IMR-90 (cell line): ENCODE results near the gene RIT1. TPM values are rescaled to one million over a fixed set of nuclear protein-coding genes. Genes with fewer than 3 reads are reported as not detected.
A peak's percentile ranks its signal among the peaks of the same experiment; 100 is the strongest.

ENCODE experiments used
- ATAC-seq: fragments of 200-7000 bp; cut with Tn5 transposase; 2 replicates; pipeline ENCODE4 v1.9.1; 2020; ENCODE audit warnings: low read depth, mild to moderate bottlenecking, moderate library complexity
- BruUV-seq: library from RNA; stranded (reverse); fragments of 400-500 nt; replicated peaks from 2 replicates; lab custom pipeline; 2021; lab: Mats Ljungman, UMichigan
- CTCF ChIA-PET: fragments of 300-600 bp; formaldehyde crosslinking; extraction: SDS; loops from one replicate; lab custom pipeline; 2021; ENCODE audit warnings: antibody characterized with exemption; lab: Yijun Ruan, JAX
- POLR2A ChIA-PET: fragments of 300-600 bp; sonication (Branson Sonifier 250); formaldehyde crosslinking; loops from one replicate; lab custom pipeline; 2022; ENCODE audit warnings: antibody characterized with exemption; ENCODE audit not compliant: unreplicated experiment; lab: Charles Lee
- DNase-seq: peaks from one replicate; pipeline ENCODE4 v3.0.0; 2013
- H2AFZ ChIP-seq: replicated peaks from 2 replicates; pipeline ENCODE3; 2013; ENCODE audit warnings: low read length, mild to moderate bottlenecking; ENCODE audit not compliant: poor library complexity
- H2AK5ac ChIP-seq: 2 replicates; pipeline ENCODE4 v1.6.1; 2013; ENCODE audit warnings: low read depth, low read length, inconsistent platforms
- H2AK9ac ChIP-seq: replicated peaks from 2 replicates; pipeline ENCODE3; 2013; ENCODE audit warnings: mild to moderate bottlenecking, low read depth, low read length, moderate library complexity; ENCODE audit not compliant: poor library complexity
- H2BK120ac ChIP-seq: 2 replicates; pipeline ENCODE4 v1.6.1; 2013; ENCODE audit warnings: low read depth, low read length, inconsistent platforms
- H2BK15ac ChIP-seq: 3 replicates; pipeline ENCODE4 v1.6.1; 2013; ENCODE audit warnings: low read depth, low read length, inconsistent platforms
- H2BK20ac ChIP-seq: 2 replicates; pipeline ENCODE4 v1.6.1; 2013; ENCODE audit warnings: low read depth, mild to moderate bottlenecking, inconsistent platforms, low read length, moderate library complexity
- H2BK5ac ChIP-seq: 2 replicates; pipeline ENCODE4 v1.6.1; 2013; ENCODE audit warnings: mild to moderate bottlenecking, low read depth, low read length, inconsistent platforms; ENCODE audit not compliant: poor library complexity, severe bottlenecking
- H3K14ac ChIP-seq: replicated peaks from 2 replicates; pipeline ENCODE4 v1.6.1; 2013; ENCODE audit warnings: low read depth, low read length, inconsistent platforms
- H3K18ac ChIP-seq: 2 replicates; pipeline ENCODE4 v1.6.1; 2013; ENCODE audit warnings: low read depth, low read length, control low read depth
- H3K23ac ChIP-seq: 2 replicates; pipeline ENCODE4 v1.6.1; 2013; ENCODE audit warnings: low read depth, low read length, inconsistent platforms
- H3K27ac ChIP-seq: 2 replicates; pipeline ENCODE4 v1.5.1; 2013; ENCODE audit warnings: mild to moderate bottlenecking, control low read depth, low read length; ENCODE audit not compliant: insufficient read depth
- H3K27me3 ChIP-seq: 2 replicates; pipeline ENCODE4 v1.6.1; 2013; ENCODE audit warnings: low read length; ENCODE audit not compliant: control insufficient read depth, insufficient read depth
- H3K36me3 ChIP-seq: 2 replicates; pipeline ENCODE4 v1.6.1; 2013; ENCODE audit warnings: low read length, mixed read lengths; ENCODE audit not compliant: control insufficient read depth, insufficient read depth
- H3K4ac ChIP-seq: 2 replicates; pipeline ENCODE4 v1.6.1; 2013; ENCODE audit warnings: low read depth, low read length, inconsistent platforms
- H3K4me1 ChIP-seq: 2 replicates; pipeline ENCODE4 v1.6.1; 2013; ENCODE audit warnings: low read length, mixed read lengths; ENCODE audit not compliant: control insufficient read depth, insufficient read depth
- H3K4me2 ChIP-seq: 2 replicates; pipeline ENCODE4 v1.6.1; 2013; ENCODE audit warnings: low read depth, mild to moderate bottlenecking, control low read depth, low read length, moderate library complexity
- H3K4me3 ChIP-seq: 2 replicates; pipeline ENCODE4 v1.5.1; 2013; ENCODE audit warnings: low read depth, mild to moderate bottlenecking, control low read depth, low read length, moderate library complexity; ENCODE audit not compliant: insufficient read depth
- H3K56ac ChIP-seq: 2 replicates; pipeline ENCODE4 v1.6.1; 2013; ENCODE audit warnings: low read length, inconsistent platforms; ENCODE audit not compliant: insufficient read depth; ENCODE audit errors: extremely low read depth
- H3K79me1 ChIP-seq, 2 experiments: 2 replicates each; pipeline ENCODE4 v1.6.1; 2013; ENCODE audit warnings: low read length in 2 of 2, inconsistent platforms in 1 of 2, low read depth in 1 of 2
- H3K9ac ChIP-seq: 2 replicates; pipeline ENCODE4 v1.6.1; 2013; ENCODE audit warnings: low read depth, low read length, control low read depth
- H3K9me1 ChIP-seq: 2 replicates; pipeline ENCODE4 v1.6.1; 2013; ENCODE audit warnings: low read length, inconsistent platforms; ENCODE audit not compliant: insufficient read depth
- H3K9me3 ChIP-seq: 2 replicates; pipeline ENCODE4 v1.6.1; 2013; ENCODE audit warnings: low read length; ENCODE audit not compliant: control insufficient read depth, insufficient read depth
- H4K20me1 ChIP-seq: 2 replicates; pipeline ENCODE4 v1.6.1; 2013; ENCODE audit warnings: low read length, inconsistent platforms; ENCODE audit not compliant: insufficient read depth
- H4K5ac ChIP-seq: 2 replicates; pipeline ENCODE4 v1.6.1; 2013; ENCODE audit warnings: mild to moderate bottlenecking, low read depth, low read length, control low read depth
- H4K8ac ChIP-seq, 2 experiments: 2 replicates each; pipeline ENCODE4 v1.6.1; 2013; ENCODE audit warnings: low read depth in 2 of 2, low read length in 2 of 2, control low read depth in 1 of 2, inconsistent platforms in 1 of 2
- H4K91ac ChIP-seq: 2 replicates; pipeline ENCODE4 v1.6.1; 2013; ENCODE audit warnings: low read depth, low read length, inconsistent platforms; ENCODE audit not compliant: insufficient read depth
- BHLHE40 ChIP-seq: fragments of 150-350 bp; IDR thresholded peaks from 2 replicates; pipeline ENCODE4 v1.6.1; 2016; ENCODE audit warnings: mild to moderate bottlenecking, low read depth, low read length
- CTCF ChIP-seq: conservative IDR thresholded peaks from 2 replicates; pipeline ENCODE4 v1.5.1; 2012; ENCODE audit warnings: mild to moderate bottlenecking, low read depth, low read length, improper control_type of control experiment
- FOS ChIP-seq: fragments of 150-350 bp; IDR thresholded peaks from 2 replicates; pipeline ENCODE4 v1.6.1; 2016; ENCODE audit warnings: low read depth, low read length
- MAFK ChIP-seq: IDR thresholded peaks from 2 replicates; pipeline ENCODE4 v1.6.1; 2012; ENCODE audit warnings: low read depth, low read length, improper control_type of control experiment
- MXI1 ChIP-seq: IDR thresholded peaks from 2 replicates; pipeline ENCODE4 v1.6.1; 2012; ENCODE audit warnings: low read depth, mild to moderate bottlenecking, low read length, moderate library complexity, borderline replicate concordance
- RAD21 ChIP-seq: IDR thresholded peaks from 2 replicates; pipeline ENCODE4 v1.6.1; 2012; ENCODE audit warnings: low read length, improper control_type of control experiment
- RCOR1 ChIP-seq: IDR thresholded peaks from 2 replicates; pipeline ENCODE4 v1.6.1; 2012; ENCODE audit warnings: mild to moderate bottlenecking, low read length, improper control_type of control experiment; ENCODE audit not compliant: insufficient replicate concordance
- RFX5 ChIP-seq: IDR thresholded peaks from 2 replicates; pipeline ENCODE4 v1.8.0; 2012; ENCODE audit warnings: low read depth, mild to moderate bottlenecking, low read length, moderate library complexity
- WGBS, 2 experiments: methylation state at CpG; one replicate each; pipeline versions ENCODE4 v1.1.5 to v1.1.7; 2013; ENCODE audit warnings: missing lambda C conversion rate in 2 of 2; ENCODE audit not compliant: insufficient read length in 1 of 2; ENCODE audit errors: extremely low coverage in 2 of 2; 5-methylcytosine and 5-hydroxymethylcytosine counted together
- dilution Hi-C: fragments of 300-500 bp; cut with HindIII; formaldehyde crosslinking; loops from one replicate; pipeline ENCODE4 v1.14.3; 2018; ENCODE audit warnings: low sequenced_read_pairs; ENCODE audit not compliant: unreplicated experiment
- in situ Hi-C: fragments of 300-500 bp; cut with MboI; formaldehyde crosslinking; loops from 3 replicates; pipeline ENCODE4 v1.14.3; 2019; ENCODE audit warnings: low sequenced_read_pairs, inconsistent platforms, mixed read lengths
- intact Hi-C: fragments of 100-400 bp; cut with micrococcal nuclease; formaldehyde crosslinking; loops from 2 replicates; pipeline ENCODE4 v1.10.0; 2022
- polyA plus RNA-seq, 3 experiments: library from polyadenylated mRNA; depleted of rRNA; stranded (reverse); fragments of >200 nt; gene quantifications; 2 replicates each; pipeline ENCODE4 v1.2.3, GENCODE V29; 2012; ENCODE audit warnings: low replicate concordance in 1 of 3
- total RNA-seq: library from RNA; depleted of rRNA; stranded (reverse); fragments of >200 nt; gene quantifications from 2 replicates; pipeline ENCODE4 v1.2.3, GENCODE V29; 2012

The RIT1 gene
- total and polyA plus RNA-seq, 2 of the 4 experiments (the other 2 are of a cell fraction), result 29.6 to 46.8 TPM

GRCh38 chr1:155893389-155894142 is 17.6 kb downstream of the RIT1 start (continued):
- TF ChIP-seq MAFK (no peak; the same call in 1 of the 2 replicates), BHLHE40 (peak; percentile 56; the same call in 1 of the 2 replicates)

GRCh38 chr1:155892796-155893195 is 18.4 kb downstream of the RIT1 start:
- H3K14ac ChIP-seq, result peak overlapping the region; percentile 99

More at GRCh38 chr1:155892796-155893195, 18.4 kb downstream of the RIT1 start:
- Histone ChIP-seq H4K20me1 (no peaks in the 10 kb centered on the region; the same call in 1 of the 2 replicates), H2BK20ac (peak overlapping the region; percentile 96), H3K9ac (peak overlapping the region; percentile 64), H4K91ac (peak overlapping the region; percentile 97), H3K4ac (peak overlapping the region; percentile 100), H3K18ac (peak overlapping the region; percentile 97), H3K56ac (peak overlapping the region; percentile 91), H3K27me3 (no peaks in the 10 kb centered on the region), H3K23ac (peak overlapping the region; percentile 97), H2AFZ (no peak overlapping the region), H3K4me1 (peaks cover 19% of the 10 kb centered on the region), H3K4me2 (peak overlapping the region; percentile 64; the same call in 1 of the 2 replicates), H4K8ac (peak overlapping the region; percentile 82 to 99), H2AK9ac (peak overlapping the region; percentile 94), H2AK5ac (peak overlapping the region; percentile 100), H2BK15ac (peak overlapping the region; percentile 98), H3K79me1 (peaks cover 0 to 20% of the 10 kb centered on the region in 2 experiments; a peak in 2 of 4 replicates), H2BK120ac (peak overlapping the region; percentile 98), H2BK5ac (peak overlapping the region; percentile 98), H3K4me3 (no peak overlapping the region), H3K9me3 (no peaks in the 10 kb centered on the region), H3K27ac (peak overlapping the region; percentile 99), H3K36me3 (peaks cover 14% of the 10 kb centered on the region), H3K9me1 (peaks cover 6% of the 10 kb centered on the region), H4K5ac (peak overlapping the region; percentile 96)
- in situ Hi-C loops (no loop called here), intact Hi-C loops (no loop called here), dilution Hi-C loops (no loop called here)
- no CpG with 5 or more reads among the region's 3 CpGs for WGBS, 2 experiments
- POLR2A ChIA-PET, result interaction anchor here (0.8 kb wide), 1 partner anchor 64 kb away, joined by 4 read pairs; no protein-coding TSS in a partner anchor
- TF ChIP-seq MXI1 (no peak), MAFK (peak; percentile 22; the same call in 1 of the 2 replicates), FOS (no peak), RFX5 (no peak), CTCF (no peak), RCOR1 (peak; percentile 34), BHLHE40 (no peak), RAD21 (no peak)
- CTCF ChIA-PET, result interaction anchor here (0.6 to 1.3 kb wide), 3 partner anchors 9 to 32 kb away, joined by 3 to 5 read pairs (median 4); no protein-coding TSS in a partner anchor
- peak; percentile 52 for ATAC-seq
- peak; percentile 89 for DNase-seq
- BruUV-seq, result no TSS peak
